GM12878 (cell line): ENCODE data around the gene GCC2. TPM values are rescaled to one million over a fixed set of nuclear protein-coding genes. Genes with fewer than 3 reads are reported as not detected.

Experiments used
- ATAC-seq: fragments of 200-7000 bp; cut with Tn5 transposase; 3 replicates; pipeline ENCODE4 v1.9.1; 2020; ENCODE audit warnings: mild to moderate bottlenecking, moderate library complexity
- BruUV-seq: library from RNA; stranded (reverse); fragments of 400-500 nt; replicated peaks from 2 replicates; lab custom pipeline; 2021; lab: Mats Ljungman, UMichigan
- CTCF ChIA-PET: fragments of 300-600 bp; sonication (Branson Sonifier 250); formaldehyde crosslinking; extraction: SDS; loops from one replicate; lab custom pipeline; 2021; ENCODE audit warnings: inconsistent platforms; lab: Yijun Ruan, JAX
- POLR2A ChIA-PET: fragments of 350-600 bp; formaldehyde crosslinking; extraction: SDS; loops from one replicate; lab custom pipeline; 2021; ENCODE audit warnings: inconsistent platforms; lab: Charles Lee
- RAD21 ChIA-PET: fragments of 300-600 bp; sonication (Branson Sonifier 250); formaldehyde crosslinking; loops from one replicate; lab custom pipeline; 2023; ENCODE audit warnings: antibody characterized with exemption; ENCODE audit not compliant: unreplicated experiment; lab: Charles Lee
- SMC1A ChIA-PET: fragments of 300-600 bp; sonication (Branson Sonifier 250); formaldehyde crosslinking; loops from one replicate; lab custom pipeline; 2023; ENCODE audit not compliant: unreplicated experiment, uncharacterized antibody; lab: Charles Lee
- DNase-seq: peaks from one replicate; pipeline ENCODE4 v3.0.0-alpha.2; 2011; ENCODE audit warnings: low read depth, low spot score
- FAIRE-seq: peaks from 3 replicates; lab custom pipeline; 2011; peaks lifted over from hg19 to GRCh38; lab: Jason Lieb, UNC
- H2AFZ ChIP-seq: 2 replicates; pipeline ENCODE4 v1.6.0; 2011; ENCODE audit warnings: low read depth, low read length, control low read depth; ENCODE audit not compliant: control insufficient read depth
- H3K27ac ChIP-seq: 2 replicates; pipeline ENCODE4 v1.5.1; 2011; ENCODE audit warnings: control low read depth; ENCODE audit not compliant: control insufficient read depth, insufficient read depth
- H3K27me3 ChIP-seq, 2 experiments: replicated peaks in 1 of 2; 2 replicates each; pipeline versions ENCODE4 v1.6.0 to v1.6.1; 2011; ENCODE audit warnings: low read length in 1 of 2; ENCODE audit not compliant: control insufficient read depth in 2 of 2, insufficient read depth in 2 of 2
- H3K36me3 ChIP-seq, 2 experiments: 2 replicates each; pipeline ENCODE4 v1.5.1; 2011; ENCODE audit warnings: low read length in 1 of 2; ENCODE audit not compliant: control insufficient read depth in 2 of 2, insufficient read depth in 2 of 2
- H3K4me1 ChIP-seq: 2 replicates; pipeline ENCODE4 v1.6.1; 2011; ENCODE audit warnings: mild to moderate bottlenecking, low read length, moderate library complexity, mixed read lengths; ENCODE audit not compliant: control insufficient read depth, insufficient read depth
- H3K4me2 ChIP-seq: 2 replicates; pipeline ENCODE4 v1.6.0; 2011; ENCODE audit warnings: control low read depth; ENCODE audit not compliant: control insufficient read depth, insufficient read depth
- H3K4me3 ChIP-seq: fragments of 200-600 bp; sonication (generic); 2 replicates; pipeline ENCODE4 v1.5.1; 2016
- H3K79me2 ChIP-seq: 2 replicates; pipeline ENCODE4 v1.6.0; 2011; ENCODE audit warnings: low read length; ENCODE audit not compliant: control insufficient read depth, insufficient read depth
- H3K9ac ChIP-seq: 2 replicates; pipeline ENCODE4 v1.8.0; 2011; ENCODE audit warnings: low read length, control low read depth, mixed read lengths; ENCODE audit not compliant: control insufficient read depth, insufficient read depth
- H3K9me3 ChIP-seq: replicated peaks from 3 replicates; pipeline ENCODE4 v1.5.1; 2011; ENCODE audit warnings: mild to moderate bottlenecking, low read length; ENCODE audit not compliant: control insufficient read depth, insufficient read depth
- H4K20me1 ChIP-seq: 2 replicates; pipeline ENCODE4 v1.6.0; 2011; ENCODE audit not compliant: control insufficient read depth, insufficient read depth
- CHD1 ChIP-seq: IDR thresholded peaks from 2 replicates; pipeline ENCODE4 v1.6.1; 2012; ENCODE audit warnings: low read depth, low read length, improper control_type of control experiment
- FOXK2 ChIP-seq: fragments of 450-650 bp; IDR thresholded peaks from 2 replicates; pipeline ENCODE4 v1.6.1; 2017; ENCODE audit warnings: mild to moderate bottlenecking, moderate library complexity
- HCFC1 ChIP-seq: fragments of 150-350 bp; IDR thresholded peaks from 2 replicates; pipeline ENCODE4 v1.6.1; 2014; ENCODE audit warnings: low read length
- HDAC6 ChIP-seq: fragments of 200-600 bp; sonication (generic); IDR thresholded peaks from one replicate; pipeline ENCODE4 v1.8.0; 2017; ENCODE audit warnings: antibody characterized with exemption; ENCODE audit not compliant: unreplicated experiment
- JUNB ChIP-seq: IDR thresholded peaks from 2 replicates; pipeline ENCODE4 v1.6.1; 2016; ENCODE audit warnings: antibody characterized with exemption, mild to moderate bottlenecking
- MXI1 ChIP-seq: fragments of 150-350 bp; IDR thresholded peaks from 2 replicates; pipeline ENCODE4 v1.6.1; 2011; ENCODE audit warnings: low read depth, mild to moderate bottlenecking, inconsistent platforms, low read length, improper control_type of control experiment
- NBN ChIP-seq: fragments of 450-650 bp; IDR thresholded peaks from 2 replicates; pipeline ENCODE4 v1.6.1; 2016
- NFXL1 ChIP-seq: fragments of 450-650 bp; IDR thresholded peaks from 2 replicates; pipeline ENCODE4 v1.6.1; 2017; ENCODE audit warnings: antibody characterized with exemption, mild to moderate bottlenecking, borderline replicate concordance
- NR2C1 ChIP-seq: fragments of 450-650 bp; IDR thresholded peaks from 2 replicates; pipeline ENCODE4 v1.6.1; 2017; ENCODE audit warnings: antibody characterized with exemption, mild to moderate bottlenecking, moderate library complexity
- PAX8 ChIP-seq: fragments of 450-650 bp; IDR thresholded peaks from 2 replicates; pipeline ENCODE4 v1.6.1; 2017; ENCODE audit warnings: mild to moderate bottlenecking, moderate library complexity
- PML ChIP-seq: IDR thresholded peaks from 2 replicates; pipeline ENCODE4 v1.6.1; 2012; ENCODE audit warnings: low read length, inconsistent platforms
- RBBP5 ChIP-seq: fragments of 200-600 bp; sonication (generic); conservative IDR thresholded peaks from 2 replicates; pipeline ENCODE4 v1.6.1; 2016
- RUNX3 ChIP-seq: IDR thresholded peaks from 2 replicates; pipeline ENCODE4 v1.6.1; 2012; ENCODE audit warnings: low read length, inconsistent platforms
- SIN3A ChIP-seq: IDR thresholded peaks from 2 replicates; pipeline ENCODE4 v1.6.1; 2012; ENCODE audit warnings: low read depth, low read length, improper control_type of control experiment
- SP1 ChIP-seq: IDR thresholded peaks from one replicate; pipeline ENCODE4 v1.6.1; 2011; ENCODE audit warnings: low read depth, low read length
- STAT3 ChIP-seq: IDR thresholded peaks from 2 replicates; pipeline ENCODE4 v1.6.1; 2011; ENCODE audit warnings: low read depth, low read length, improper control_type of control experiment
- ZZZ3 ChIP-seq: IDR thresholded peaks from 2 replicates; pipeline ENCODE4 v1.6.1; 2011; ENCODE audit warnings: low read depth; ENCODE audit not compliant: control insufficient read depth, insufficient read length
- in situ Hi-C: fragments of 300-500 bp; cut with MboI; formaldehyde crosslinking; loops from 9 replicates; pipeline ENCODE4 v1.14.3; 2018; ENCODE audit warnings: mixed read lengths
- intact Hi-C: fragments of 100-400 bp; cut with micrococcal nuclease; formaldehyde crosslinking; loops from one replicate; pipeline ENCODE4 v1.14.2; 2022; ENCODE audit not compliant: unreplicated experiment
- polyA plus RNA-seq, 11 experiments: library from polyadenylated mRNA; depleted of rRNA in 4 of 11; unstranded in 6 of 11; stranded (reverse) in 5 of 11; fragments of >200 nt; fragmentation: Nextera tagmentation in 4 of 11; fragmentation: Illumina TruSeq in 1 of 11; extraction: Ambion mirVana in 4 of 11; extraction: Trizol in 1 of 11; gene quantifications; 1 replicate in 1 of 11; 2 replicates in 10 of 11; pipeline versions ENCODE4 v1.2.1 to v1.2.3, GENCODE V29; 2011 to 2016; ENCODE audit warnings: inconsistent platforms in 2 of 11, missing spikeins in 2 of 11, low read depth in 1 of 11
- total RNA-seq, 4 experiments: library from RNA; depleted of rRNA in 3 of 4; stranded (reverse); fragments of >200 nt in 3 of 4; fragmentation: Illumina TruSeq in 1 of 4; extraction: Trizol in 1 of 4; gene quantifications; 2 replicates each; pipeline versions ENCODE4 v1.2.1 to v1.2.3, GENCODE V29; 2013 to 2021
- TF ChIP-seq, protein P1 (sequence below): fragments of 450-650 bp; IDR thresholded peaks from 2 replicates; pipeline ENCODE4 v1.6.1; 2016; ENCODE audit warnings: mild to moderate bottlenecking
- TF ChIP-seq, protein P2 (sequence below): fragments of 150-350 bp; IDR thresholded peaks from 2 replicates; pipeline ENCODE4 v1.6.1; 2016; ENCODE audit warnings: low read depth, low read length

The GCC2 gene
- total and polyA plus RNA-seq, 10 of the 15 experiments (the other 5 are each of a cell fraction or from before 2014, with no cell fraction given) = 11.8 to 35.5 (median 25.4) TPM

GRCh38 chr2:108490506-108491122 is 41.6 kb downstream of the GCC2 start:
- ChIA-PET RAD21 (interaction anchor here (0.6 kb wide), 1 partner anchor 79 kb away, joined by 3 read pairs; no protein-coding TSS in a partner anchor), POLR2A (no interaction called here), CTCF (interaction anchor here (1.4 kb wide), 1 partner anchor 93 kb away, joined by 4 read pairs; no protein-coding TSS in a partner anchor), SMC1A (interaction anchor here (0.6 to 1.2 kb wide), 3 partner anchors 94 to 1096 kb away, joined by 3 read pairs; no protein-coding TSS in a partner anchor)
- ATAC-seq (no peak), FAIRE-seq (no peak), DNase-seq (no peak)
- in situ Hi-C loops = no loop called here
- Histone ChIP-seq H2AFZ (no peak overlapping the region), H3K9ac (no peak overlapping the region), H3K36me3 (peaks cover 4 to 15% of the 10 kb centered on the region in 2 experiments), H3K27me3 (no peaks in the 10 kb centered on the region), H3K79me2 (no peaks in the 10 kb centered on the region), H4K20me1 (no peaks in the 10 kb centered on the region), H3K4me1 (no peaks in the 10 kb centered on the region), H3K4me2 (no peak overlapping the region), H3K4me3 (no peak overlapping the region)
- intact Hi-C loops = no loop called here
- BruUV-seq = no TSS peak
- TF ChIP-seq HDAC6 (no peak), PML (no peak), JUNB (no peak), PAX8 (no peak), MXI1 (no peak), ZZZ3 (no peak), RUNX3 (no peak), NBN (no peak), RBBP5 (no peak), STAT3 (no peak), NFXL1 (no peak), FOXK2 (no peak), SIN3A (no peak), SP1 (no peak), CHD1 (no peak), HCFC1 (no peak), NR2C1 (no peak)
- TF ChIP-seq, protein P1, sequence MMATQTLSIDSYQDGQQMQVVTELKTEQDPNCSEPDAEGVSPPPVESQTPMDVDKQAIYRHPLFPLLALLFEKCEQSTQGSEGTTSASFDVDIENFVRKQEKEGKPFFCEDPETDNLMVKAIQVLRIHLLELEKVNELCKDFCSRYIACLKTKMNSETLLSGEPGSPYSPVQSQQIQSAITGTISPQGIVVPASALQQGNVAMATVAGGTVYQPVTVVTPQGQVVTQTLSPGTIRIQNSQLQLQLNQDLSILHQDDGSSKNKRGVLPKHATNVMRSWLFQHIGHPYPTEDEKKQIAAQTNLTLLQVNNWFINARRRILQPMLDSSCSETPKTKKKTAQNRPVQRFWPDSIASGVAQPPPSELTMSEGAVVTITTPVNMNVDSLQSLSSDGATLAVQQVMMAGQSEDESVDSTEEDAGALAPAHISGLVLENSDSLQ = no peak
- TF ChIP-seq, protein P2, sequence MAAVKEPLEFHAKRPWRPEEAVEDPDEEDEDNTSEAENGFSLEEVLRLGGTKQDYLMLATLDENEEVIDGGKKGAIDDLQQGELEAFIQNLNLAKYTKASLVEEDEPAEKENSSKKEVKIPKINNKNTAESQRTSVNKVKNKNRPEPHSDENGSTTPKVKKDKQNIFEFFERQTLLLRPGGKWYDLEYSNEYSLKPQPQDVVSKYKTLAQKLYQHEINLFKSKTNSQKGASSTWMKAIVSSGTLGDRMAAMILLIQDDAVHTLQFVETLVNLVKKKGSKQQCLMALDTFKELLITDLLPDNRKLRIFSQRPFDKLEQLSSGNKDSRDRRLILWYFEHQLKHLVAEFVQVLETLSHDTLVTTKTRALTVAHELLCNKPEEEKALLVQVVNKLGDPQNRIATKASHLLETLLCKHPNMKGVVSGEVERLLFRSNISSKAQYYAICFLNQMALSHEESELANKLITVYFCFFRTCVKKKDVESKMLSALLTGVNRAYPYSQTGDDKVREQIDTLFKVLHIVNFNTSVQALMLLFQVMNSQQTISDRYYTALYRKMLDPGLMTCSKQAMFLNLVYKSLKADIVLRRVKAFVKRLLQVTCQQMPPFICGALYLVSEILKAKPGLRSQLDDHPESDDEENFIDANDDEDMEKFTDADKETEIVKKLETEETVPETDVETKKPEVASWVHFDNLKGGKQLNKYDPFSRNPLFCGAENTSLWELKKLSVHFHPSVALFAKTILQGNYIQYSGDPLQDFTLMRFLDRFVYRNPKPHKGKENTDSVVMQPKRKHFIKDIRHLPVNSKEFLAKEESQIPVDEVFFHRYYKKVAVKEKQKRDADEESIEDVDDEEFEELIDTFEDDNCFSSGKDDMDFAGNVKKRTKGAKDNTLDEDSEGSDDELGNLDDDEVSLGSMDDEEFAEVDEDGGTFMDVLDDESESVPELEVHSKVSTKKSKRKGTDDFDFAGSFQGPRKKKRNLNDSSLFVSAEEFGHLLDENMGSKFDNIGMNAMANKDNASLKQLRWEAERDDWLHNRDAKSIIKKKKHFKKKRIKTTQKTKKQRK = no peak
- TF ChIP-seq, all 136 proteins: peak for 0
- H3K27ac ChIP-seq = no peak overlapping the region
- no peaks in the 10 kb centered on the region for H3K9me3 ChIP-seq
